GM18511 (cell line): ENCODE results near the gene ATP5MC2.
"Not testable (repeated sequence)": the region's sequence is repeated elsewhere in the genome, so short reads cannot be mapped to it uniquely, and the experiment has no call there.

Source experiments
- ATAC-seq: cut with Tn5 transposase; IDR thresholded peaks from one replicate; pipeline ENCODE4 v1.9.1; 2021; ENCODE audit warnings: mild to moderate bottlenecking, moderate library complexity; ENCODE audit not compliant: unreplicated experiment

The ATP5MC2 gene

GRCh38 chr12:53675701-53676607, at the start of gene ATP5MC2:
Gene ATP5MC2, minus strand, starts transcription at chr12:53676083. Its CDS starts 3,469 bp downstream, at chr12:53672614.
- ATAC-seq: peak; percentile 96

DNA sequence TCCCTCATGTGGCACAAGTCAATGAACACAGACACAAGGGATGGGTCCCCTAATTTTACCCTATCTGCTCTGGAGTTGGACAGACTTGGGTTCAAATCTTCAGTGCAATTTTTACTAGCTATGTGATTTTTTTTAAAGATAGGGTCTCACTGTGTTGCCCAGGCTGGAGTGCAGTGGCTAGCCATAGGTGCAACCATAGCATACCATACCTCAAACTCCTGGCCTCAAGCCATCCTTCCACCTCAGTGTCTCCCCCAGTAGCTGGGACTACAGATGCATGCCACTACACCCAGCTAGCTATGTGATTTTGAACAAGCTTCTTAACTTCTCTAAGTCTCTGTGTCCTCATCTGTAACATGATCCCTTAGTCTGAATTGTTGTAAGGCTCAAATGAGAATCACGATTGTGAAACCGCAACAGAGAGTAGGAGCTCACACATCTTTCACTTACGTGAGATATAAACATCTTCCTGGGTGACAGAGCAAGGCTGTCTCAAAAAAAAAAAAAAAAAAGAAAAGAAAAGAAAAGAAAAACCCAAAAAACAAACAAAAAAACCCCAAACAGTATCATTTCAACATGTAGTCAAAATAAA, 46.7 kb upstream of the ATP5MC2 start:
- ATAC-seq: no peak

DNA sequence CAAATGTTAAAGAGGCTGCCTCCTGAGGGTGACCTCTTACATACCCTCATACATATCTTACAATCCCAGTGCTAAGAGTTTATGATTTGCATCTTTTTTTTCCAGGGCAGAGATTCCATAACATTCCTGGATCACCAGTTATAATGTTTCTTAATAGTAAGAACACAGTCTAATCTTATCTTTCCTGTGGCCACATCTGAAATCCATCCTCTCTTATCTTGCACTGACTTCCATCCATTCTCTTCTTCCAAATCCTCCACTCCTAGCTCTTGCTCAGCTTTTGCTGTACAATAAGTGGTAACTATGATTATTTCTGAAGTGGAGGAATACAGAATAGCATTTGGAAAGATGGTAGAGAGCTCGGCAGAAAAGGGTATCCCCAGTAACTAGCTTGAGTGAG, 45.1 kb upstream of the ATP5MC2 start:
- ATAC-seq: no peak

DNA sequence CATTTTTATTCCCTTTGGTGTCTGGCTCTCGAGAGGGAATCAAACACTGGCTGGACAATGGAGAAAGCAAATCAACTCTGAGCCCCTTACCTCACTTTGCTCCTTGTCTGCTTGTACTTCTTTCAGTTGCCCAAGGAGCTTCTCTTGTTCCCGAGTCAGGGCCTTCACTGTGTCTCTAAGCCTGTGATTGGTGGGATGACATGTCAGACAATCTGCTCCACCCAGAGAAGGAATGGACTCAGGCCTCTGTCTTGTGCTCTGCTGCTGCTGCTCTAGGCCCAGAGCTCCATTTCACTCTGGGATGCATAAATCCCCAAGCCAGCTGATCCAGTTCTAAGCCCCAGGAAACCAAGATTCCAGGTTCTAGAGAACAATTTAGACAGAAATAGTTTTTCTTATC, 43.8 kb upstream of the ATP5MC2 start:
- no peak for ATAC-seq

DNA sequence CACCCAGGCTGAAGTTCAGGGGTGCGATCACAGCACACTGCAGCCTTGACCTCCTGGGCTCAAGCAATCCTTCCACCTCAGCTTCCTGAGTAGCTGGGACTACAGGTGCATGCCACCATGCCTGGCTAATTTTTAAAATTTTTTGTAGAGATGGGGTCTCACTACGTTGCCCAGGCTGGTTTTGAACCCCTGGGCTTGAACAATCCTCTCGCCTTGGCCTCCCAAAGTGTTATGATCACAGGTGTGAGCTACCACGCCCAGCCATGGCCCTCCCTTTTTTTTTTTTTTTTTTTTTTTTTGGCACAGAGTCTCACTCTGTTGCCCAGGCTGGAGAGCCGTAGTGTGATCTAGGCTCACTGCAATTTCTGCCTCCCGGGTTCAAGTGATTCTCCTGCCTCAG, 42.7 kb upstream of the ATP5MC2 start:
- not testable (repeated sequence) for ATAC-seq

DNA sequence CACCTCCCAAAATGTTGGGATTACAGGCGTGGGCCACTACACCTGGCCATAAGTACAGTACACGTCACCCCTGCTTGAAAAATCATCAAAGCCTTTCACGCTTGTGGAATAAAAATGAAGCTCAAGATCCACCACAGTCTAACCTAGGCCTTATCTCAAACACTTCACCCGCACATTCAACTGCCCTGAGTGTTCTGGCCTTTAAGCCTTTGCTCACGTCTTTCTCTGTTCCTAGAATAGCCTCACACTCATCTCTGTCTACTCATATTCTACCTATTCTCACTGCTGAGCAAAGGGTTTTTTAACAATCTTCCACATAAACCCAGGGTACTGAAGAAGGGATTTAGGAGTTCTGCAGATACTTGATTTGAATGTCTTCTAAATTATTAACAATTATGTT, 41.4 kb upstream of the ATP5MC2 start:
- no peak for ATAC-seq

- no peak for ATAC-seq
Measured at GRCh38 chr12:53714004-53714403, 38.1 kb upstream of the ATP5MC2 start.

DNA sequence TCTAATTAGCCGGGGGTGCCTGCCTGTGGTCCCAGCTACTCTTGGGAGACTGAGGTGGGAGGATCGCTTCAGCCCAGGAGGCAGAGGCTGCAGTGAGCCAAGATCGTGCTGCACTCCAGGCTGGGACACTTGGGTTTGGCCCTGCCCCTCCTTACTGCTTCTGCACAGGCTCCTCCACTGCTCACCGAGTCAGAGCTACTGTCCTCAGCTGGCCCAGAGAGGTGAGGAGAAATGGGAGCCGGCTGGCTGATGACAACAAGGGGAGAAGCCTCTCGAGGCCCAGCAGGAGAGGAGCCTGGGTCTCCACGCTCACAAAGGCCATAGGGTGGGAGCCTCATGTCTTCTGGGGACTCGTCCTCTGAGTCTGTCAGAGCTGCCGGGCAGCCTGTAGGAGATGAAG, 37.6 kb upstream of the ATP5MC2 start:
- no peak for ATAC-seq

DNA sequence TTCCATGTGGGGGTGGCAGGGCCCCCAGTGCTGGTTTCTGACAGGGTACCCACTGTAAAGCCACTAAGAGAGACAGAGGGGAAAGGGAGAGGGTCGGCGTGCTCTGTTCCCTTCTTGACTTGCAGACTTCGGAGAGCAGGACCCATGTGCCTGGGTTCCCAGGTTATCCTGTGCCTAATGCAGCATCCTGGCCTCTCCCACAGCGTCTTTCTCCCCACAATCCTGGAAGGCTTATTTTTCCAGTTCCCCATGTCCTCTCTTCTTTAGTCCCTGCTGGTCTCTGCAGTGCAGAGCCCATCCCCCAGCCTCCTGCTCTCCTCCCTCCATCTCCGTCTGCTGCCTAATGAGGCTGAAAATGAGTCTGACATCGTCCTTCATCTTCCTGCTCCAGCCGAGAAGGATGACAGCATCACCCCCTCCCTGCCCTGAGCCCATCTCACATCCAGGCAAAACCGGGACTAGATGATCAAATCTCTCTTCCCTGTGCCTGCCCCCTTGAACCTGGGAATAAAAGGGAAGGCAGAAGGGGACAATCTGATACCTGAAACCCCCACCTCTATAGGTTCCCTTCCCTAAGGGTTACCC, 36.3 kb upstream of the ATP5MC2 start:
- ATAC-seq: no peak

DNA sequence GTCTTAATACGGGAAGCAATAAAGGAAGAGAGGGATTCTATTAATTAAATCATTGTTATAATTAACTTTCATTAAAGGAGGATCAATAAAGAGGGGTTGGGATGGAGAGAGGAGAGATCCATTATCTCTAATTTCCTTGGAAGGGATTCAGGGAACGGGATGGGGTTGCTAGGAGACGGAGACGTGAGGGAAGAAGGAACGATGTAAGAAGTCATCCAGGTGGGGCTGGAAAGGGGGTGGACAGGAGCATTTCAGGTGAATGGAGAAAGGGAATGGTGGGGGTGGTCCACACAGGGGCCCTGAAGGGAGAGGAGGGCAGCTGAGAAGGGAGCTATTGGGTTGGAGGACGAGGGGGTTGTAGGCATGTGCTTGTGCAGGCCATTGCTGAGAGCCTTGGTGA, 34.2 kb upstream of the ATP5MC2 start:
- ATAC-seq: no peak

- no peak for ATAC-seq
Measured at GRCh38 chr12:53709671-53710070, 33.8 kb upstream of the ATP5MC2 start.

GRCh38 chr12:53706080-53706479, 30.2 kb upstream of the ATP5MC2 start:
- ATAC-seq: no peak

DNA sequence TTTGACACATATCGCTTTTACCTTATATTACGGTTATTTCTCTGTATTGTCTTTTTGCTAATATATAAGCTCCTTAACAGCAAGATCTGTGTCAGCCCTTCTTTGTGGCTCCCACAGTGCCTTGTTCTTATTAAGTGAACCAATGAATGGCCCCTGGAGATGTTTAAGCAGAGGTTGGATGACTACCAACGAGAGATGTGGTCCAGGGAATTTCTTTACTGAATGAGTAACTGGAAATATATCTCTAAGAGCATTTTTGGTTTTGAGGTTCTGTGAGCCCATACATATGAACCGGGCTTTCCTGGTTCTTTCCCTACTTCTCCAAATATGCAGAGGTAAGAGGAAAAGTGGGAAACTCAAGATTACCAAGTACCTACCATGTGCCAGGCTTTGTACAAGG, 27.9 kb upstream of the ATP5MC2 start:
- ATAC-seq: no peak

- ATAC-seq: no peak
Measured at GRCh38 chr12:53701518-53702264, 25.8 kb upstream of the ATP5MC2 start.

DNA sequence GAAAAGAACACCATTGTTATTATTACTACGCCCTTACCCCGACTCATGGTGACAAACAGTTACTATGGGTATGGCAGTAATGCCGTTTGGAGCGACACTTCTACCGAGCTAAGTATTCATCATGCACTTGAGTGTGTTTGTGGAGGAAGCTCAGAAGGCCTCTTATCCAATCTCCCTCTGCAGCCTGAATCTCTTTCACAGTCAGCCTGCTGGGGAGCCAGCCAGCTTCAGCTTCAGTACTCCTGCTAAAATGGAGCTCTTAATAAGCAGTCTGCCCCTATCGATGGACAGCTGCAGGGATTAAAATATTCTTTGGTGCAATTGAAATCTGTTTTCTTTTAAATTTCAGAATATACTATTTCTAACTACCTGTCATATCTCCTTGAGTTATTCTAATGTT, 24.7 kb upstream of the ATP5MC2 start:
- ATAC-seq: no peak

GRCh38 chr12:53699678-53700025, 23.8 kb upstream of the ATP5MC2 start:
- ATAC-seq: no peak

DNA sequence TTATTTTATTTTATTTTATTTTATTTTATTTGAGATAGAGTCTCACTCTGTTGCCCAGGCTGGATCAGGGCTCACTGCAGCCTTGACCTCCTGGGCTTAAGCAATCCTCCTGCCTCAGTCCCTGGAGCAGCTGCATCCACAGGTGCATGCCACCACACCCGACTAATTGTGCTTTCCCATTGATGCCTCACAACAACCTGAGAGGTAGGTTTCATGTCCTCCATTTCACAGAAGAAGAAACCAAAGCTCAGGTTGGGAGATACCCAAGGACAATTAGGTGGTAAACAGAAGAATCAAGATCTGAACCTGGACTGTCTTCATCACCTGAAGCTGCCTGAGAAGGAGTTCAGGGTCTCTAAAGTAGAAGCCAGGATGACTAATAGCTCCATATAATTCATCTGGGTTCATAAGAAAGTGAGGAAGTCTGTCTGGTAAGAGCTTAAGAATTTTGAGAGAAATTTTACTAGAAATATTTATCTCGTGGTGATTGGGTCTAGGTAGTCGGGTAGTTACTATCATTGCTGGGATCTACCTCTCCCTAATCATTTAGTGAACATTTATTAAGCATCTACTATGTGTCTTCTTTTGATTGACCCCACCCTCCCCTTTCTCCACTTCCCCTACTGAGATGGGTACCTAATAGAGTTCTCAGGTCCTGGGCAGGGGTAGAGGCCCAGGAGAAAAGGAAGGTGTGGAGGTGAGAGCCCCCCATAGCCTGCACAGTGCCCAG, 23.2 kb upstream of the ATP5MC2 start:
- no peak for ATAC-seq

DNA sequence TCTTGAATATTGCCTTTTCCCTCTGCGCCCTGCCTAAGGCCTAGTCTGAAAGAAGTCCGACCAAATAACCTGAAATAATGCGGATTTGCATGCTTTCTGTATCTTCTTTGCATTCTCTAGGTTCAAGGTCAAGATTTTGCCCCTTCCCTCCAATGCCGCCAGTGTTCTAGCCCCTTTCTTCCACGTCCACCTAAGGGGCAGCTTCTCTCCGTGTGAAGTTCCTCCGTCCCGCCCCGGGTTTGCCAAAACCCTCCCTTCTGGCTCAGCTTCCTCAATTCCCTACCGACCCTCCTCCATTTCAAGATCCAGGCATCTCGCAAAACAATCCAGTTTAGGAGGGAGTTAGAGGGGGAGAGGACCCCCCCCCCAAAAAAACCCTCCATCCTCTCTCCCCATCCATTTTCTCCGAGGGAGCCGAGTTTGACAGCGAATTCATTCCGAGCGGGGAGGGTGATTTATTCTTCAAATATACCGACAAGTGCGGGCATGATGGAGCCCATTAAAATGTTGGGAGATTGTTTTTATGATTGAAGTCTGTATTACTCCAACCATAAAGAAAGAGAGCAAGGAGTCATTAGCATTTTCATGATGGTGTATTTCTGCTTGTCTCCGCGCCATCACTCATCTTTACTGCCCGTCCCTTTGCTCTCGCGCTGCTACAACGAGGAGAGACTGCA, 20.9 kb upstream of the ATP5MC2 start:
- ATAC-seq: no peak

DNA sequence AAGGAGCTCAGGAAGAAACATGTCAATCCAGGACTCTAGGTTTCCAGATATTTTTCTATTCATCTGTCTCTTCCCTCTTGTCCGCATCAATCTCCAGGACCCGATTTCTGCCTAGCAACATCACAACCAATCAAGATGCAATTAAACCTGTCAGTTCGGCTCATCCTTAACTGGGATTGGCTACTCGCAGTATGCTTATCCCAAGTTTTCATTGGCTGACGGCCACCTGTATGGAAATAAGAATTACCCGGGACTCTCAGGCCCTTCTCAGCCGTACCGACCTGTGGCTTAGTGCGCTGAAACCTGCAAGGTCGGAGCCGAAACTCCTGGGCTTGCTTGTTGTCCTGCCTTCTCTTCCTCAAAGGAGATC, 20.4 kb upstream of the ATP5MC2 start:
- ATAC-seq: no peak
